Left ventricle myocardium superior (tissue), 1 donor: ENCODE data around the gene P2RY1. TPM values are rescaled to one million over a fixed set of nuclear protein-coding genes. Genes with fewer than 3 reads are reported as not detected.
"Not testable (repeated sequence)": the region's sequence is repeated elsewhere in the genome, so short reads cannot be mapped to it uniquely, and the experiment has no call there.

Experiments used
- ATAC-seq: fragments of 200-7000 bp; cut with Tn5 transposase; one replicate; pipeline ENCODE4 v1.9.1; 2020; ENCODE audit warnings: mild to moderate bottlenecking, moderate library complexity
- DNase-seq: peaks from one replicate; pipeline ENCODE4 v3.0.0-alpha.2; 2020
- intact Hi-C: fragments of 100-400 bp; cut with micrococcal nuclease; formaldehyde crosslinking; loops from one replicate; pipeline ENCODE4 v1.11.0; 2022
- total RNA-seq: library from RNA; stranded (reverse); fragmentation: NEBNext Ultra II Directional; extraction: Animal tissue kit (Norgen Biotek cat#: 25700); gene quantifications from one replicate; pipeline ENCODE4 v1.2.1, GENCODE V29; 2021
- donor health status: DM: no; HTN: yes; CAD: no; lungs with severe emphysema.

Gene P2RY1
- total RNA-seq, 1 donor from 2014 or later = 11.5 TPM

DNA sequence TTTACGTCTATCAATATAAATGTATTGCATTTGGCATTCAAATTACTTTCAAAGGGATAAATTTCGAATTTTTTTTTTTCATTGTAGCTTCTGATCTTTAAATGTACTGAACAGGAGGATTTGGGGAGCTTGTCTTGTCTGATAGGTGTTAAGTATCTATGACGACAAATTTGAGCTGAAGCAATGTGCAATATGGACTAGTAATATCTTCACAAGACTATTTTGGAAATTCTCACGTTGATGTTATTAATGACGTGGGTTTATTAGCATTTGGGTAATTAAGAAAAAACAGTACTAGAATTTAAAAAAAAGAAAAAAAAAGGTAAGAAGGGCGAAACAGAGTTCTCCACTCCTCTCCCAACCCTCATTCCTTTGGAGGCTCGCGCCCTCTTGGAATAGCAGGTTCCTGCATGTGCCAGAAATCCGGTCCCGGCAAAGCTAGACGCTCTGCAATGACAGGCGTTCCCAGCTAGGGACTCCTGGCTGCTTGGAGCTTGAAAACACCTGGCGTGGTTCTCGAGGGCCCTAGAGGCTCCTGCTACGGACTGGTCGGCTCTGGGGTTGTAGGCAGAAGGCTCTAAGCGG lies 648 bp upstream of the P2RY1 start:
- DNase-seq (no peak), ATAC-seq (peak; percentile 65)
- intact Hi-C loops = no loop called here

DNA sequence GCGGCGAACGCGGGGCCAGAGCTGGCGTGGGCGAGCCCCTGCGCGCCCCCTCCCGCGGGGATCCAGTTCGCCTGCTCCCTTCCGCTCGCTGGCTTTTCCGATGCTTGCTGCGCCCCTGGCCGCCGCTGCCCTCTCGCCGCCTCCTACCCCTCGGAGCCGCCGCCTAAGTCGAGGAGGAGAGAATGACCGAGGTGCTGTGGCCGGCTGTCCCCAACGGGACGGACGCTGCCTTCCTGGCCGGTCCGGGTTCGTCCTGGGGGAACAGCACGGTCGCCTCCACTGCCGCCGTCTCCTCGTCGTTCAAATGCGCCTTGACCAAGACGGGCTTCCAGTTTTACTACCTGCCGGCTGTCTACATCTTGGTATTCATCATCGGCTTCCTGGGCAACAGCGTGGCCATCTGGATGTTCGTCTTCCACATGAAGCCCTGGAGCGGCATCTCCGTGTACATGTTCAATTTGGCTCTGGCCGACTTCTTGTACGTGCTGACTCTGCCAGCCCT lies 721 bp downstream of the P2RY1 start:
- intact Hi-C loops = no loop called here
- DNase-seq (no peak), ATAC-seq (peak; percentile 7)

DNA sequence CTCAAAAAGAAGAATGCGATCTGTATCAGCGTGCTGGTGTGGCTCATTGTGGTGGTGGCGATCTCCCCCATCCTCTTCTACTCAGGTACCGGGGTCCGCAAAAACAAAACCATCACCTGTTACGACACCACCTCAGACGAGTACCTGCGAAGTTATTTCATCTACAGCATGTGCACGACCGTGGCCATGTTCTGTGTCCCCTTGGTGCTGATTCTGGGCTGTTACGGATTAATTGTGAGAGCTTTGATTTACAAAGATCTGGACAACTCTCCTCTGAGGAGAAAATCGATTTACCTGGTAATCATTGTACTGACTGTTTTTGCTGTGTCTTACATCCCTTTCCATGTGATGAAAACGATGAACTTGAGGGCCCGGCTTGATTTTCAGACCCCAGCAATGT lies 1.3 kb downstream of the P2RY1 start:
- ATAC-seq = no peak
- intact Hi-C loops = no loop called here
- no peak for DNase-seq

DNA sequence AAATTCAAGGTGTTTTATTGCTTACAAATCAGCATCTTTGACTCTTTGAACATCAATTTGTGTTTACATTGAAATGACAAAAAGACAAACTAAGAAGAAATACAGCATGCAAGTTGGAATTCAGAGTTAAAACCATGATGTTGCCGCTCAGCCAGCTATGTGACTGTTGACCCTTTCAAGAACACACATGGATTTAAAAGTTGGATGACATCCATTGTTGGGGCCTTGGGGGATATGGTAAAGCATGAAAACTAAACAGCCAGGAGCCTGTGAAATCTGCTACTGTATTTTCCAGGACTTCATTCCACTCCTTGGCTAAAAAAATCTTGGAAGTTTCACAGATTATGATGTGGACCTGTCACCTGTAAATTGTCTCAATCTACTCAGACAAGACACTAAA lies 4.6 kb downstream of the P2RY1 start:
- DNase-seq (no peak), ATAC-seq (no peak)
- intact Hi-C loops = no loop called here

DNA sequence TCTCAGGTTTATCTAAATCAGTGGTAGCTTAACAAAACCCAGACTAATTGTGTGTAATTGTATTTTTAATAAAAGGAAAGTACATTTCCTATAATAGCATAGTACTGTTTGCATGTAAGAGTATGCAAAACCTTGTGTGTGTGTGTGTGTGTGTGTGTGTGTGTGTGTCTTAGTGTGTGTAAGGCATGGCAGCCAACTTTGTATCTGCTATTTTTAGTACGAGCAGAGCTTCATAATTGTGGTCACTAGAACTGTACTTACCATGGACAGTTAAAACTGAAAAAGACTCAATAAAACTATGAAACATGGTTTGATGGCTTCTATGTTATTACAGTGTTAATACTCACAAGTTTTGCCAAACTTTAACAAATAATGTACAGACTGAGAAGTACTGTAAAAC lies 6.2 kb downstream of the P2RY1 start:
- DNase-seq (no peak), ATAC-seq (peak; percentile 74)

DNA sequence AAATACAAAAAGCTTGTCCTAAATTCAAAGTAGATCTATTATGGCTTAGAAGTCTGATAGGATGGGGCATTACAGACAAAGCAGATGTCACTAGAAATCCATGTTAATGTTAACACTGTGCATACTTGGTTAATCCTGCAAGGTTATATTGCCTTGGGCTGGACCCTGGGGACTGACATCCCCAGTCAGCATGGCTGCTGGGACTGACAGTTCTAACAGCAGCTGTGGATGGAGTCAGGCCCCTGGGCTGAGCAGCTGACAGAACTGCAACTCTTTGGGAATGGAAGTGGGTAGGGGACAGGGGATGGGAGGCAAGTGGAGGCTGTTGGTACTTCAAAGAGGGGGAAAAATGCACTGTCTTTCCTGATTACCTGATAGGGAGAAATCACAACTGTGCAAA lies 7.5 kb downstream of the P2RY1 start:
- ATAC-seq (no peak), DNase-seq (no peak)
- intact Hi-C loops = no loop called here

More for the DNA sequence above, 6.2 kb downstream of the P2RY1 start:
- intact Hi-C loops = no loop called here

DNA sequence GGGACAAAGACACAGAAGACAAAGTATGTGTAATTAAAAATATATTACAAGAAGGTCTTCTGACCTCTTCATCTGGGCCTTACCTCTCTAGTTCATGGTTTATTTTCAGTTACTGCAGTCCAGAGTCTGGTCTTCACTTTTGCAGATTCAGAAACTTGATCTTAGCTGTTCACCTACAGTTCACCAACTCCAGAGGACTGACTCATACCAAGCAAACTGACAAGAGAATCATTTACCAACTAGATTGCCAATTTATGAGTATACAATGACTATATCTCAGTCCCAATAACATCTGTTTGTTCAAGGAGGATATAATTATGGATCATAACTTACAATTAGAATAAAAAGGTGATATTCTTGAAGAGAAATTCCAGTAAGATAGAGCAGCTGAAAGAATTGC lies 9.0 kb downstream of the P2RY1 start:
- ATAC-seq = no peak
- DNase-seq = no peak
- intact Hi-C loops = no loop called here

DNA sequence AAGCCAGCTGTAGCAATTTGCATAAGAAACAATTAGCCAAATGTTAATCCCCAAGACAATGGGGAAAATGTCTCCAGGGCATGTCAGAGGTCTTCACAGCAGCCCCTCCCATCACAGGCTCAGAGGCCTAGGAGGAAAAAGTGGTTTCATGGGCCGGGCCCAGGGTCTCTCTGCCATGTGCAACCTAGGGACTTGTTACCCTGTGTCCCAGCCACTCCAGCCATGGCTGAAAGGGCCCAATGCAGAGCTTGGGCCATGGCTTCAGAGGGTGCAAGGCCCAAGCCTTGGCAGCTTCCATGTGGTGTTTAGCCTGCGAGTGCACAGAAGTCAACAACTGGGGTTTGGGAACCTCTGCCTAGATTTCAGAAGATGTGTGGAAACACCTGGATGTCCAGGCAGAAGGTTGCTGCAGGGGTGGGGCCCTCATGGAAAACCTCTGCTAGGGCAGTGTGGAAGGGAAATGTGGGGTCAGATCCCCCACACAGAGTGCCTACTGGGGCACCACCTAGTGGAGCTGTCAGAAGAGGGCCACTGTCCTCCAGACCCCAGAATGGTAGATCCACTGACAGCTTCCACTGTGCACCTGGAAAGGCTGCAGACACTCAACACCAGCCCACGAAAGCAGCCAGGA lies 11.8 kb downstream of the P2RY1 start:
- DNase-seq, ATAC-seq, intact Hi-C loops: not testable (repeated sequence)

DNA sequence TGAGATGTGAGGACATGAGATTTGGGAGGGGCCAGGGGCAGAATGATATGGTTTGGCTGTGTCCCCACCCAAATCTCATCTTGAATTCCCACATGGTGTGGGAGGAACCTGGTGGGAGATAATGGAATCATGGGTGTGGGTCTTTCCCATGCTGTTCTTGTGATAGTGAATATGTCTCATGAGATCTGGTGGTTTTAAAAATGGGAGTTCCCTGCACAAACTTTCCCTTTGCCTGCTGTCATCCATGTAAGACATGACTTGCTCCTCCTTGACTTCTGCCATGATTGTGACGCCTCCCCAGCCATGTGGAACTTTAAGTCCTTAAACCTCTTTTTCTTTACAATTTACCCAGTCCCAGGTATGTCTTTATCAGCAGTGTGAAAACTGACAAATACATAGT lies 12.7 kb downstream of the P2RY1 start:
- intact Hi-C loops, ATAC-seq, DNase-seq: not testable (repeated sequence)

DNA sequence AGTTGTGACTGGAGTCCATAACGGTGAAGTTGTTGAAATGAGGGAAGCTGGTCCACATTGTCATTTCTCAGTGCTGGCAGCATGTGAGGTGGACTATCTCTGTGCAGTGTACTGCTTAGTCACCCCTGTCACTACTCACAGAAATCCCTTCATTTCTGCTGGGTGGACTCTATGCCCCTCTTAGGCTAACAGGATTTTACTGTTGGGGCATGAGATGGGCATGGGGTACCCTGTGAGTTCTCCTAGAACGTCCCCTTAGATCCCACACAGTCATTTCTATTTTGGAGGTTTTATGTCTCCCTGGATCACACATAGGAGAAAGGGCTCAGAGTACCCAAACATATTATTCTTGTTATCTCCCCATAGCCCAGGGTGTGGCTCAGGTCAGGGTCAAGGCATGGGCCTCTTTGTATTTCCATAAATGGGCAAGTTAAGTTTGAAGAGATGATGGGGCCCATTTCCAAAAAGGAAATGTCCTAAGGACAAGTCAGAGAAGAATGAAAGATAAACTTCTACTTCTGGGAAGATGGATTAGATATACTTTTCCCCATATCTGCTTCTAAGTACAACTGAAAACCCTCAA lies 15.2 kb downstream of the P2RY1 start:
- intact Hi-C loops = no loop called here
- no peak for DNase-seq
- no peak for ATAC-seq

DNA sequence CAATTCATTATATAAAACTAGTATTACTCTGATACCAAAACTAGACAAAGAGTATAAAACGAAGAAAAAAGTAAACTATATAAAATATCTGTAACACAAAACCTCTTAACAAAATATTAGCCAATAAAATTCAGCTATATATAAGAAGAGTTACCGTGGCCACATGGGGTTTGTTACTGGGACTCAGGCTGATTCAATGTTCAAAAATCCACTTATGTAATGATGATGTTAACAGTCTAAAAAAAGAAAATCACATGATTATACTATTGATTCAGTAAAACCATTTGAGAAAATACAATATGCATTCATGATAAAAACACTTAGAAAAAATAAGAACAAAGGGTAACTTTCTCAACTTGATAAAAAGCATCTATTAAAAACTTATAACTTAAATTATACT lies 18.3 kb downstream of the P2RY1 start:
- DNase-seq = no peak
- no peak for ATAC-seq
- intact Hi-C loops = no loop called here

DNA sequence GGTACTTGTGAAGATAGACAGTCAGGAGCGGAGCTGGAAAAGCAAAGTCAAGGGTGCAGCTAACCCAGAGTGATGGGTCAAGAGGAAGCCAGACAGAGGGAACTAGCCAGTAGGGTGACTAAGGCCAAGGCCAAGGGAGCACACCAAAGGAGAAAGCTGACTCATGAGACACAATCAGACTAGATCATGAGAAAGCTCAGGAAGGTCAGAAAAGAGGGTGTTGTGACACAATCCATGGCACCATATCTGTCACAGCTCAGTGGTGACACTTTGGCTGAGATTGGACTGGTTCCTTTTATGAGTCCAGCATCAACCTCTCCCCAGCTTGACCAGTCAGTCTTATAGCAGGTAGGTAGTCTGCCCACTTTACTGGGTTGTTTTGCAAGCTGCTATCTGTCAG lies 22.2 kb downstream of the P2RY1 start:
- ATAC-seq (peak; percentile 64), DNase-seq (no peak)
- intact Hi-C loops = no loop called here

DNA sequence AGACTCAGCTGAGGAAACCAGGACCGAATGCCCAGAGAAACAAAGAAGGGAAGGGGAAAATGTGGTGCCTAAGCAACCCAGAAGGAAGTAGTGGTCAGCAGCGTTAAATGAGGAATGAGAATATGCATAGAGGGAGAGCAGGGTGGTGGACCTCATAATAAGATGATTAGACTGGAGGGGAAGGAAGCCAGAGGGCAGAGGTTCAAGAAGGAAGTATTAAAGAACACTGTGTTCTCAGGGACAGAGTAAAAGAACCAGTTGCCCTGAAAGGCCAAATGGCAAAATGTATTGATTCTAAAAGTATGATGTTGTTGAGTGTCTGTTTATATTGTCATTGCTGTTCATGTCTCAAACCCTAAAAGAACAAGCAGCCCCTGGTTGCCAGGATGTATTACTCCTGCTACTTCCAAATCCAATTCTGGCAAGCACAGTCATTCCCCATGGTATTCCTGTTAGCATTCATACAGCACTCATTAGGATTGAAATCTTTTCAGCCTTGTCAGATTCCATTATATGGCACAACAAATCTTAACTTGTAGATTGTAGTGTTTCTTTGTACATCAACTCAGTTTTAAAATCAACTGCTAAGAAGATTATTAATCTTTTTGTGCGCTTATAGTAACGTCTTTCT lies 23.4 kb downstream of the P2RY1 start:
- ATAC-seq = peak; percentile 75
- intact Hi-C loops = no loop called here
- DNase-seq = no peak

DNA sequence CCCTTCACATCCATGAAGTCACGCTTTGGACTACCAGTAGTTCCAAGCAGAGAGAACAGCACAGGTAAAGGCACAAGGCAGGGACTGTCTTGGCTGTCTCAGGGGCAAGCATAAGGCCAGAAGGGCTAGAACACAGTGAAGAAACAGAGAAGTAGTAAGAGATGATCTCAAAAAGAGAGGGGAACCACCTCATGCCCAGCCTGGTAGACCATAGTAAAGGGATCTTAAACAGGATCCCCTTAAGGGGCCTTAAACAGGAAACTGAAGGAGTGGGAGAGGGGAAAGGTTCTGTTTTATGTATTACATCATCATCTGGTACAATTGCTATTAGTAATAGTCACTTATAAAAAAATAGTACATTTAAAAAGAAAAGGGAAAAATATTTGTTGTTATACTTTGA lies 25.8 kb downstream of the P2RY1 start:
- DNase-seq = no peak
- intact Hi-C loops = no loop called here
- ATAC-seq = no peak

DNA sequence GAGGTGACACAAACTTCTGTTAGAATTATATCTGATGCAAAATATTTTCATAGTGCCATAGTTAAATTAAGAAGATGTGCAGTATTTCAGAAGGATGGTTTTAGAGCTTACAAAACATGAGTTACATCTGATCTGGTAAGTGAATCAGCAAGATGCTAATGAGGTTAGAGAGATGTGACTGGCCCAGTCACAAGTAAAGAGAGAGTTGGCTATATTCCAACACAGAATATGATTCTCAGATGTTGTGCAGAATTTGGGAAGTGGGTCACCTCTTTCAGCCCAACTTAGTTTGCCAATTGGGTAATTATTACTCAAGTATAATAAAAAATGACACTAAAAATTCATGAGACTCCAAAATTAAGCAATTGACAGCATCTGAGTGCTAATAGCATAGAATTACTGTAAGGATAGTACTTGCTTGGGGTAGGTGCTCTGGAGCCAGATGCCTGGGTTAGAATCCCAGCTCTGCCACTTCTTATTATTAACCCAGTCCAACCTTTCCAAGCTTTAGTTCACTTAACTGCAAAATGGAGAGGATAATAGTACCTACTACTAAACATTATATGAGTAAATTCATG lies 30.8 kb downstream of the P2RY1 start:
- ATAC-seq (no peak), DNase-seq (no peak)
- intact Hi-C loops = no loop called here

DNA sequence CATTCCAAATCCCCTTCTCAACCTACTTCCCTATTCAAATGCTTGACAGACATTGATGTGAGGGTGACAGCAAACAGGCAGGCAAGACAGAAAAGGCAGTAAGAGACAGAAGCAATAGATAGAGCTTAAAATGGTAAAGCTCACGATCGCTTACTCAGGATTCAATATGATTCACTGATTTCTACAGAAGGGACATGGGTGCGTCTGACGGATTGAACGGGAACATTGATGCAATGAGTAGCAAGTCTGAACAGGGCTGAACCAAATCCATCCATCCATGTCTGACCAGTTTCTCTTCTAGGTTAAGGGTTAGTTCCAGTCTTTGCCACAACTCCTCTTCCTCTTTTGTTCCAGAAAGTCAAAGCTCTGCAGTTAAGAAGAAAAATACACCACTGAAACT lies 35.1 kb downstream of the P2RY1 start:
- intact Hi-C loops = no loop called here
- ATAC-seq = no peak
- DNase-seq = no peak

DNA sequence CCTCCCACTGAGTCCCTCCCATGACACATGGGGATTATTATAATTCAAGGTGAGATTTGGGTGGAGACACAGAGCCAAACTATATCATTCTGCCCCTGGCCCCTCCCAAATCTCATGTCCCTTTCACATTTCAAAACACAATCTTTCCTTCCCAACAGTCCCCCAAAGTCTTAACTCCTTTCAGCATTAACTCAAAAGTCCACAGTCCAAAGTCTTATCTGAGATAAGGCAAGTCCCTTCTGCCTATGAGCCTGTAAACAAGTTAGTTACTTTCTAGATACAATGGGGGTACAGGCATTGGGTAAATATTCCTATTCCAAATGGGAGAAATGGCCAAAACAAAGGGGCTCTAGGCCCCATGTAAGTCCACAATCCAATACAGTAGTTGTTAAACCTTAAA lies 38.4 kb downstream of the P2RY1 start:
- intact Hi-C loops, DNase-seq, ATAC-seq: not testable (repeated sequence)

DNA sequence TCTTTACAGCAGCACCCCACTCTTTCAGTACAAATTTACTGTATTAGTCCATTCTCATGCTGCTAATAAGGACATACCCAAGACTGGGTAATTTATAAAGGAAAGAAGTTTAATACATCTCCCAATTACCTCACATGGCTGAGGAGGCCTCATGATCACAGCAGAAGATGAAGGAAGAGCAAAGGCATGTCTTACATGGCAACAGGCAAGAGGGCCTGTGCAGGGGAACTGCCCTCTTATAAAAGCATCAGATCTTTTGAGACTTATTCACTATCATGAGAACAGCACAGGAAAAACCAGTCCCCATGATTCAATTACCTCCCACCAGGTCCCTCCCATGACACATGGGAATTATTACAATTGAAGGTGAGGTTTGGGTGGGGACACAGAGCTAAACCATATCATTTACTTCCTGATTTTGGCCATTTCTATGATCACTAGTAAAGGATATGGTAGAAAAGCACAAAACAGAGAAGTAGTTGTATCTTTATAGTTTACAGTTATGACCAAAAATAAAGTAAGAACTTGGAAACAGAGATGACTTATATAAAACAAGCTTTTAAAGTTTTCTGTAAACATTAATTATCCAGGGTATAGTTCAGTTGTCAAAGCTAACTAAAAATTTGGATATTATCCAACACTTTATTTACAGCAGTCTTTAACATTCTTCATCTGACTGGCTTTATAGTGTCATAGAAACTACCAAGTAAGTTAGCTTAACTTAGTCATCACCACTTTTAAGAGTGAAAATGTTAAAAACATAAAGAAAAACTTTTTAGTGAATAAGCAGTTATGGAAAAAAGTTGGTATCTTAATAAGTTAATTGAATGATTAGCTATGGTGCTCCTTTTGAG lies 40.2 kb downstream of the P2RY1 start:
- ATAC-seq (no peak), DNase-seq (no peak)
- intact Hi-C loops = no loop called here

DNA sequence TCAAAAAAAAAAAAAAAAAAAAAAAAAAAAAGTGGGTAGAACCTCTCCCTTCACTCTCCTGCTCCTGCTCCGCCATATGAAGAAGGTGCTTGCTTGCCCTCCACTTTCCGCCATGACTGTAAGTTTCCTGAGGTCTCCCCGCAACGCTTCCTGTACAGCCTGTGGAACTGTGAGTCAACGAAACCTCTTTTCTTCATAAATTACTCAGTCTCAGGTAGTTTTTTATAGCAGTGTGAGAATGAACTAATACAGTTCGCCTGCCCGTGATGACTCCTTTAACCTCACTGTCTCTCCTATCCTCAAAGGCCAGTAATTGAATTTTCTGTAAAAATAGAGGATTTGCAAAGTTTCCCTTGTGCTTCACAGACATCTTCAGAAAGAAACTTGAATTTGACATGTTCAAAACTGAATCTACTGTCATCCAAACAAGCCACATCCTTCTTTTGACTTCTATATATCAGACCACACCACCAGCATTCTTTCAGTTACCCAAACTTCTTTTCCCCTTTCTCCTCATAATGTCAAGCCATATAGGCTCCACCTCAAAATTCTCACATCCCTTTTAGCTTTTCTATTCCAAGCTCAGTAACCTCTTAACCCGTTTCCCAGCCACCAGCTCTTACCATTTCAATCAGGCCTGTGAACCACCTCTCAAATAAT lies 44.3 kb downstream of the P2RY1 start:
- DNase-seq (no peak), ATAC-seq (no peak)
- intact Hi-C loops = no loop called here
